ENCODE measurements around the gene ZNF195.
A peak's percentile ranks its signal among the peaks of the same experiment; 100 is the strongest.

Gene ZNF195

DNA sequence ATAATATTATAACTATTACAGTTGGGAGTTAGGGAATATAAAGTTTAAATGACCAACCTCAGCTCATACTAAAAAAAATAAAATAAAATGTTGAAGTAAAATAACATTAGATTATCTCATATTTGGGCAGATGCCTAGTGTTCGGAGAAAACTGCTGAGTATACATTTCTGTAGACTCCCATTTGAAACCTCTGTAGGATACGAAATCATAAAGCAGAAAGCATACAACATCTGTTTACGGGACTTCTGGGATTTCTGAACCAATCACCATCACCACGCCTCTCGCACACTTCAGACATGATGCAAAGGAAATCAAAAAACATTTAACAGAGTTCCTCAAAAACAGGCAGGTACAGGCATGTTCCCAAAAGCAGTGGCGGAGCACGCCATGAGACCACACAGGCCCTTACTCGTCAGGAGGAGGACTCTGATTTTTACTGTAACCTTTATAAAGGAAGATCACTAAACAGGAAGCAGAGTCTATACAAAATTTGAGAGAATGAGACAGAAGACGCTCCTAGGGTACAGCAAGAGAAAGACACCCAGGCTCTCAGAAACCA, 8.6 kb downstream of the ZNF195 start:
- H2AFZ ChIP-seq (ENCODE audit: low read depth, low read length): no peak overlapping the region
- no peak overlapping the region for H4K91ac ChIP-seq (ENCODE audit: low read length)
- H3K18ac ChIP-seq (ENCODE audit: low read depth in 1 of 2, low read length in 2 of 2): no peak overlapping the region
- H2AK5ac ChIP-seq (ENCODE audit: low read length, severe bottlenecking): no peak overlapping the region
- H3K4me3 ChIP-seq (ENCODE audit: insufficient read depth in 1 of 2, low read depth in 1 of 2, low read length in 2 of 2): peak overlapping the region in 1 of 2 experiments; percentile 52
- no peaks in the 10 kb centered on the region for H3K27me3 ChIP-seq (ENCODE audit: control insufficient read depth in 1 of 2, insufficient read depth in 1 of 2, low read length in 2 of 2)
- no peak overlapping the region for H2BK120ac ChIP-seq (ENCODE audit: low read depth, low read length)
- no peak overlapping the region for H3K23ac ChIP-seq (ENCODE audit: low read length in 2 of 2)
- no peak overlapping the region for H4K8ac ChIP-seq (ENCODE audit: low read length)
- WGBS: 92% methylated on average over 9 of the region's 9 CpGs
- H2BK5ac ChIP-seq (ENCODE audit: low read depth, low read length, poor library complexity, severe bottlenecking): no peak overlapping the region
- H3K14ac ChIP-seq (ENCODE audit: low read length in 2 of 2): no peak overlapping the region
- H3K4me1 ChIP-seq (ENCODE audit: control insufficient read depth, insufficient read depth, low read depth, low read length): peaks cover 1% of the 10 kb centered on the region
- DNase-seq: no peak
- H2BK12ac ChIP-seq (ENCODE audit: low read length in 2 of 2): no peak overlapping the region
- no peak overlapping the region for H3K9ac ChIP-seq (ENCODE audit: low read length)
- H3K4ac ChIP-seq (ENCODE audit: low read depth in 1 of 2, low read length in 2 of 2): no peak overlapping the region
- peaks cover 89% of the 10 kb centered on the region for H3K9me3 ChIP-seq (ENCODE audit: control insufficient read depth, low read length)
- H3K36me3 ChIP-seq (ENCODE audit: control insufficient read depth in 1 of 2, insufficient read depth in 2 of 2, low read depth in 1 of 2, low read length in 2 of 2): peaks cover 43 to 91% of the 10 kb centered on the region in 2 experiments
- H2BK15ac ChIP-seq (ENCODE audit: low read depth, poor library complexity, severe bottlenecking): no peak overlapping the region
- H3K4me2 ChIP-seq (ENCODE audit: low read length, poor library complexity, severe bottlenecking): no peak overlapping the region
- peaks cover 29% of the 10 kb centered on the region for H3K79me1 ChIP-seq (replicated peaks; ENCODE audit: low read length, poor library complexity, severe bottlenecking)
- no peak overlapping the region for H3K27ac ChIP-seq (ENCODE audit: low read length, poor library complexity, severe bottlenecking)

DNA sequence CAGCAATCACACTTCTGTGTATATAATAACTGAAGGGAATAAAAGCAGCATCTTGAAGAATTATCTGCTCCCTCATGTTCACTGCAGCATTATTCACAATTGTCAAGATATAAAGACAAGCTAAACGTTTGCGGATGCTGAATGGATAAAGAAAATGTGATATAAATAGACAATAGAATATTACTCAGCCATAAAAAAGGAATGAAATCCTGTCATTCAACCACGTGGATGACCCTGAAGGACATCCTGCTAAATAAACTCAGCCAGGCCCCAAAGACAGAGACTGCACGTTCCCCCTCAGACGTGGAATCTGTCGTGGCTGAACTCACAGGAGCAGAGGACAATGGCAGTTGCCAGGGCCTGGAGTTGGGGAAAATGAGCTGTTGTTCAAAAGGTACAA, 9.6 kb downstream of the ZNF195 start:
- Histone ChIP-seq H2BK120ac (ENCODE audit: low read depth, low read length) (no peak overlapping the region), H3K4ac (ENCODE audit: low read depth in 1 of 2, low read length in 2 of 2) (no peak overlapping the region), H3K4me3 (ENCODE audit: insufficient read depth in 1 of 2, low read depth in 1 of 2, low read length in 2 of 2) (peak overlapping the region in 1 of 2 experiments; percentile 7), H4K8ac (ENCODE audit: low read length) (no peak overlapping the region), H2AFZ (ENCODE audit: low read depth, low read length) (no peak overlapping the region), H4K91ac (ENCODE audit: low read length) (no peak overlapping the region), H2BK12ac (ENCODE audit: low read length in 2 of 2) (no peak overlapping the region), H3K18ac (ENCODE audit: low read depth in 1 of 2, low read length in 2 of 2) (no peak overlapping the region), H3K23ac (ENCODE audit: low read length in 2 of 2) (no peak overlapping the region), H2BK5ac (ENCODE audit: low read depth, low read length, poor library complexity, severe bottlenecking) (no peak overlapping the region), H3K4me2 (ENCODE audit: low read length, poor library complexity, severe bottlenecking) (no peak overlapping the region), H2AK5ac (ENCODE audit: low read length, severe bottlenecking) (no peak overlapping the region), H3K27me3 (ENCODE audit: control insufficient read depth in 1 of 2, insufficient read depth in 1 of 2, low read length in 2 of 2) (no peaks in the 10 kb centered on the region), H3K79me1 (replicated peaks; ENCODE audit: low read length, poor library complexity, severe bottlenecking) (peaks cover 26% of the 10 kb centered on the region), H3K14ac (ENCODE audit: low read length in 2 of 2) (no peak overlapping the region), H3K27ac (ENCODE audit: low read length, poor library complexity, severe bottlenecking) (no peak overlapping the region), H3K36me3 (ENCODE audit: control insufficient read depth in 1 of 2, insufficient read depth in 2 of 2, low read depth in 1 of 2, low read length in 2 of 2) (peaks cover 39 to 95% of the 10 kb centered on the region in 2 experiments), H2BK15ac (ENCODE audit: low read depth, poor library complexity, severe bottlenecking) (no peak overlapping the region), H3K4me1 (ENCODE audit: control insufficient read depth, insufficient read depth, low read depth, low read length) (peaks cover 1% of the 10 kb centered on the region), H3K9ac (ENCODE audit: low read length) (no peak overlapping the region), H3K9me3 (ENCODE audit: control insufficient read depth, low read length) (peaks cover 96% of the 10 kb centered on the region)
- 88% methylated on average over 4 of the region's 6 CpGs for WGBS
- no peak for DNase-seq

DNA sequence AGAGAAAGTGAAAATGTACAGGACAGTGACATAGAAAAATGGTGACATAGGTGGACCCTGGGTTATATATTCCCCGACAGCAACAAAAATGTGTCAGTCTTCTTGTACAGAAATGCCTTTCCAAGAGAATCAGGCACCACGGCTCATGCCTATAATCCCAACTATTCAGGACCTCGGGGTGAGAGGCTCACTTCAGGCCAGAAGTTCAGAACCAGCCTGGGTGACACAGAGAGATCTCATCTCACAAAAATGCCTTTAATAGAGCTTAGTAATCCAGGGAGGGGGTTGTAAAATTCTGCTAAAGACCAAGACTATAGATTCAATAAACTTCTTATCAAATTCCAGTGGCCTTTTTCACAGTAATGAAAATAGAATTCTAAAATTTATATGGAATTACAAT, 10.7 kb downstream of the ZNF195 start:
- Histone ChIP-seq H3K14ac (ENCODE audit: low read length in 2 of 2) (no peak overlapping the region), H3K4me3 (ENCODE audit: insufficient read depth in 1 of 2, low read depth in 1 of 2, low read length in 2 of 2) (peak overlapping the region in 1 of 2 experiments; percentile 48), H3K27me3 (ENCODE audit: control insufficient read depth in 1 of 2, insufficient read depth in 1 of 2, low read length in 2 of 2) (no peaks in the 10 kb centered on the region), H2BK15ac (ENCODE audit: low read depth, poor library complexity, severe bottlenecking) (no peak overlapping the region), H2BK5ac (ENCODE audit: low read depth, low read length, poor library complexity, severe bottlenecking) (no peak overlapping the region), H3K4ac (ENCODE audit: low read depth in 1 of 2, low read length in 2 of 2) (no peak overlapping the region), H3K36me3 (ENCODE audit: control insufficient read depth in 1 of 2, insufficient read depth in 2 of 2, low read depth in 1 of 2, low read length in 2 of 2) (peaks cover 36 to 95% of the 10 kb centered on the region in 2 experiments), H3K79me1 (replicated peaks; ENCODE audit: low read length, poor library complexity, severe bottlenecking) (peaks cover 24% of the 10 kb centered on the region), H3K4me1 (ENCODE audit: control insufficient read depth, insufficient read depth, low read depth, low read length) (peaks cover 1% of the 10 kb centered on the region), H3K4me2 (ENCODE audit: low read length, poor library complexity, severe bottlenecking) (no peak overlapping the region), H3K27ac (ENCODE audit: low read length, poor library complexity, severe bottlenecking) (no peak overlapping the region), H4K8ac (ENCODE audit: low read length) (no peak overlapping the region), H2BK12ac (ENCODE audit: low read length in 2 of 2) (no peak overlapping the region), H3K9ac (ENCODE audit: low read length) (no peak overlapping the region), H2AFZ (ENCODE audit: low read depth, low read length) (no peak overlapping the region), H2AK5ac (ENCODE audit: low read length, severe bottlenecking) (no peak overlapping the region), H2BK120ac (ENCODE audit: low read depth, low read length) (no peak overlapping the region), H3K23ac (ENCODE audit: low read length in 2 of 2) (no peak overlapping the region), H3K18ac (ENCODE audit: low read depth in 1 of 2, low read length in 2 of 2) (no peak overlapping the region), H4K91ac (ENCODE audit: low read length) (no peak overlapping the region), H3K9me3 (ENCODE audit: control insufficient read depth, low read length) (peaks cover 96% of the 10 kb centered on the region)
- 96% methylated on average over 2 of the region's 3 CpGs for WGBS
- DNase-seq: no peak

DNA sequence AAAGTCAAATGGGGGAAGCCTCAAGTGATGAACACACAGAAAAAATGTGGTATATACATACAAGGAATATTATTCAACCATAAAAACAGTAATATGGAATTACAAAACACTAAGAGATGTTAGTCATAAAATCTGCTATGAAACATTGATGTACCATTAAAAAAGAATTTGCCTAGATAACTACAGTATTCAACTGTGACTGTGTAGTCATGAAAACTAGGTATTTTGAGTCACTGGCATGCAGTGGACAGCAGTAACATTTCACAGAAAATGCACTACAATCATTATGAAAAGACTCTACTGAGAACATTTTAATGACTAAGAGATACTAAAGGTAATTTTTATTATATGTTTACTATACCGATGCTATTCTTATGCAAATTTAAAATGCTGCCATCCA, 11.7 kb downstream of the ZNF195 start:
- H3K23ac ChIP-seq (ENCODE audit: low read length in 2 of 2): no peak overlapping the region
- peaks cover 1% of the 10 kb centered on the region for H3K4me1 ChIP-seq (ENCODE audit: control insufficient read depth, insufficient read depth, low read depth, low read length)
- WGBS: no CpG with 5 or more reads among the region's 1 CpG
- peaks cover 22% of the 10 kb centered on the region for H3K79me1 ChIP-seq (replicated peaks; ENCODE audit: low read length, poor library complexity, severe bottlenecking)
- no peak overlapping the region for H3K4me2 ChIP-seq (ENCODE audit: low read length, poor library complexity, severe bottlenecking)
- H3K27me3 ChIP-seq (ENCODE audit: control insufficient read depth in 1 of 2, insufficient read depth in 1 of 2, low read length in 2 of 2): no peaks in the 10 kb centered on the region
- no peak overlapping the region for H3K14ac ChIP-seq (ENCODE audit: low read length in 2 of 2)
- H2AFZ ChIP-seq (ENCODE audit: low read depth, low read length): no peak overlapping the region
- no peak overlapping the region for H4K91ac ChIP-seq (ENCODE audit: low read length)
- no peak overlapping the region for H3K9ac ChIP-seq (ENCODE audit: low read length)
- H2BK15ac ChIP-seq (ENCODE audit: low read depth, poor library complexity, severe bottlenecking): no peak overlapping the region
- no peak overlapping the region for H2AK5ac ChIP-seq (ENCODE audit: low read length, severe bottlenecking)
- DNase-seq: no peak
- H3K9me3 ChIP-seq (ENCODE audit: control insufficient read depth, low read length): peaks cover 97% of the 10 kb centered on the region
- no peak overlapping the region for H3K27ac ChIP-seq (ENCODE audit: low read length, poor library complexity, severe bottlenecking)
- no peak overlapping the region for H3K4ac ChIP-seq (ENCODE audit: low read depth in 1 of 2, low read length in 2 of 2)
- H2BK5ac ChIP-seq (ENCODE audit: low read depth, low read length, poor library complexity, severe bottlenecking): no peak overlapping the region
- no peak overlapping the region for H2BK120ac ChIP-seq (ENCODE audit: low read depth, low read length)
- peaks cover 32 to 97% of the 10 kb centered on the region in 2 experiments for H3K36me3 ChIP-seq (ENCODE audit: control insufficient read depth in 1 of 2, insufficient read depth in 2 of 2, low read depth in 1 of 2, low read length in 2 of 2)
- peak overlapping the region in 1 of 2 experiments; percentile 6 for H3K4me3 ChIP-seq (ENCODE audit: insufficient read depth in 1 of 2, low read depth in 1 of 2, low read length in 2 of 2)
- H2BK12ac ChIP-seq (ENCODE audit: low read length in 2 of 2): no peak overlapping the region
- H4K8ac ChIP-seq (ENCODE audit: low read length): no peak overlapping the region
- H3K18ac ChIP-seq (ENCODE audit: low read depth in 1 of 2, low read length in 2 of 2): no peak overlapping the region

All from mesenchymal stem cell (in vitro differentiated cells and primary cell).